Fibroblast of upper back skin (primary cell): Measurements from ENCODE around the gene PECR.
"Not testable (repeated sequence)": the region's sequence is repeated elsewhere in the genome, so short reads cannot be mapped to it uniquely, and the experiment has no call there.

Experiments used
- DNase-seq: peaks from one replicate; pipeline ENCODE4 v3.0.0-alpha.2; 2013

PECR gene

DNA sequence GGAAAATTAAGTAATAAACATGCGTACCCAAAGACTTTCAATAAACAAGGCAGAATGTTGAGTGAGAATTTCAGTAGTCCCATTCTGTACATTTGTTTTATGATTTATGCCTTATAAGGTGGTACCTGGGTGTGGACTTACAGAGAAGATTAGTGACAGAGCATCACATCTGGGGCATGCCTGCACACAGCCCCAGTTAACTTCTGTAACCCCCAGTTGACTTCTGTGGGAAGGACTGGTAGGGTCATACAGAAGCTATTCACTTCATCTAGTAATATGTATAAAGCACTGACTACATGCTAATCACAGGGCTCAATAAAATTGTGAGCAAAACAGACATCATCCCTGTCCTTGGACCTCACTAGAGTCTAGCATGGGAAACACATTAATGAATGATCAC is 84.4 kb downstream of the PECR start:
- DNase-seq: no peak

DNA sequence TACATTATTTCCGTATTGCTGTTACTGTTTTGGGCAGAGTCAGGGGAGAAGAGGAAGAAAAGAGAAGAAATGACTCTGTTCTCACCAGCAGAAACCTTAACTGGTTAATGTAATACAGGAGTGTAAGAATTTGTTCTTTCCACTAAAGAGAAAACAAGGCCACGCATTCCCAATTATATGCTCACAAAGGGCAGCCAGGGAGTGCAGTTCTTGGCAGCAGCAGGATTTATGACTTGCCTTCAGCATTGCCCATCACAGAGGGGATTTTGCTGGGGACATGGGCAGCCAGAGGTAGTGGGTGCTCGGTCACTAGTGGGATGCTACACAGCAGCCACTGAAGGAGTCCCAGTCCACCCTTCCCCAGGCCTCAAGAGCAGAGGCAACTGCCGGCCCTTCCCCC is 86.7 kb downstream of the PECR start:
- DNase-seq: no peak

DNA sequence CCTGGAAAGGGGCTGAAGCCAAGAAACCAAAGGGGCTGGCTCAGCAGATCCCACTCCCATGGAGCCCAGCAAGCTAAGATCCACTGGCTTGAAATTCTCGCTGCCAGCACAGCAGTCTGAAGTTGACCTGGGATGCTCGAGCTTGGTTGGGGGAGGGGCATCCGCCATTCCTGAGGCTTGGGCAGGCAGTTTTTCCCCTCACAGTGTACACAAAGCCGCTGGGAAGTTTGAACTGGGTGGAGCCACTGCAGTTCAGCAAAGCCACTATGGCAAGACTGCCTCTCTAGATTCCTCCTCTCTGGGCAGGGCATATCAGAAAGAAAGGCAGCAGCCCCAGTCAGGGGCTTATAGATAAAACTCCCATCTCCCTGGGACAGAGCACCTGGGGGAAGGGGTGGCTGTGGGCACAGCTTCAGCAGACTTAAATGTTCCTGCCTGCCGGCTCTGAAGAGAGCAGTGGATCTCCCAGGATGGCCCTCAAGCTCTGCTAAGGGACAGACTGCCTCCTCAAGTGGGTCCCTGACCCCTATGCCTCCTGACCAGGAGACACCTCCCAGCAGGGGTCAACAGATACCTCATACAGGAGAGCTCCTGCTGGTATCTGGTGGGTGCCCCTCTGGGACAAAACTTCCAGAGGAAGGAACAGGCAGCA is 92.9 kb downstream of the PECR start:
- not testable (repeated sequence) for DNase-seq
